ENCODE measurements around the gene UVRAG. TPM values are rescaled to one million over a fixed set of nuclear protein-coding genes. Genes with fewer than 3 reads are reported as not detected.

Gene UVRAG
- total RNA-seq, 3 donors from 2014 or later: 43.3 to 73.0 (median 48.9) TPM

- TF ChIP-seq CTCF (IDR thresholded peaks at IDR 0.05) (no peak), POLR2A (IDR thresholded peaks at IDR 0.05) (no peak)
- Histone ChIP-seq H3K27me3 (no peaks in the 10 kb centered on the region), H3K9me3 (no peaks in the 10 kb centered on the region), H3K36me3 (no peaks in the 10 kb centered on the region), H3K27ac (no peak overlapping the region), H3K4me3 (no peak overlapping the region), H3K4me1 (no peaks in the 10 kb centered on the region)
- intact Hi-C loops (cut with DNase I; ENCODE audit: low total_unique reads): no loop called here
- no peak for DNase-seq (ENCODE audit: low spot score in 2 of 2)
Observed at GRCh38 chr11:75792127-75792731, 22.8 kb upstream of the UVRAG start.

DNA sequence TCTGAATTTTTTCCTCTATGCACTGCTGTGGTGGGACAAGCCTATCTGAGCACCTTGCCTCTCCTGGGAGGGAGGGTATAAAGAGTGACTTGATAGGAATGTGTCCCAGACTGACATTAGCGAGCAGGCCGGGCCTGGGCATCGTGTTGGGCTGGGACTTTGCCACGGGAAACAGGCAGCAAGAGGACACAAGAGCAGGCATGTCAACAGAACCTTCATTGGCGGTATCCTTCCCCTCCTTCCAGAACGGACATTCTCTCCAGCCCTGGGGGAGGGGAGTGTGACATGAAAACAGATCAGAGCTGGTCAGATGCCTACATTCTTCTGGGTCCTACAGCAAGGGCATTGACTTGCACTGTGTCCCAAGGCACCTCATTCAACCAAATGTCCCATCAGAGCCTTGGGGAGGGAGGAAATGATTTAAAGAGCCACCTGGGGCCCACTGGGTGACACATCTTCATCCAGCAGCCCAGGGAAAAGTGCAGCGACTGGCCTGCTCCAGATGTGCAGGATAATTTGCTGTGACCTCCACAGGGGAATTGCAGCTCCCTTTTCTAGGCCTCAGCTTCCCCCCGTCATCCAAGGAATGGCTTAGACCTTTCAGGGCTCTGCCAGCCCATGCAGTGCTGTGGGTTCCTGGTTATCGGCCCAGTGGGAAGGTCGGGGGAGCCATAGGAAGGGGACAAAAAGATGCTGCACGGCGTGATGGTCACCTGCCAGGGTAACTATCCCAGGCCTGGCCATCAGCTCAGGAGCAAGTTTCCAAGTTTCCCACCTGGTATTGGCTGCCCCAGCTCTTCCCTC is 21.8 kb upstream of the UVRAG start:
- Histone ChIP-seq H3K27ac (no peak overlapping the region), H3K4me3 (no peak overlapping the region), H3K4me1 (no peaks in the 10 kb centered on the region), H3K27me3 (no peaks in the 10 kb centered on the region), H3K9me3 (no peaks in the 10 kb centered on the region), H3K36me3 (no peaks in the 10 kb centered on the region)
- intact Hi-C loops (cut with DNase I; ENCODE audit: low total_unique reads): no loop called here
- no peak for TF ChIP-seq POLR2AphosphoS5 (IDR thresholded peaks at IDR 0.05)
- no peak for TF ChIP-seq POLR2A (IDR thresholded peaks at IDR 0.05)
- no peak for TF ChIP-seq CTCF (IDR thresholded peaks at IDR 0.05)
- no peak for DNase-seq (ENCODE audit: low spot score in 2 of 2)

DNA sequence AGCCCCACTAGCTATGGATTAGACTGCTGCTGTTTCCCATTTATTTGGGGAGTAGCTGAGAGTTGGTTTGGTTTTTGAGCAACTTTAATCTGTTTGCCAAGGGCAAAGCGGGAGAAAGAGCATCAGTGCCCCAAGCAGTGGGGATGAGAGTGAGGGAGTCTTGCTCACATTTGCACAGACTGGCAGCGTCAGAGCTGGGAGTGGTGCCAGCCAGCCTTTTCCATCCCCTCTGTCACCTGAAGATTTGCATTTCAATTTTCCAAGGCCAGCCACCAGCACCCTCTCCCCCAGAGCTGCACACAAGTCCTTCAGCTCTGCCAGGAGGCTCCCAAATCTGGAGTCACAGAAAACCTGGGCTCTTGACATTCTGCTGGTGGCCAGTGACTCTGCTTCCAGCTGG is 21.0 kb upstream of the UVRAG start:
- Histone ChIP-seq H3K27ac (no peak overlapping the region), H3K4me1 (no peaks in the 10 kb centered on the region), H3K27me3 (no peaks in the 10 kb centered on the region), H3K4me3 (no peak overlapping the region), H3K9me3 (no peaks in the 10 kb centered on the region), H3K36me3 (no peaks in the 10 kb centered on the region)
- no peak for DNase-seq (ENCODE audit: low spot score in 2 of 2)
- intact Hi-C loops (cut with DNase I; ENCODE audit: low total_unique reads): no loop called here
- TF ChIP-seq CTCF (IDR thresholded peaks at IDR 0.05): no peak
- TF ChIP-seq POLR2AphosphoS5 (IDR thresholded peaks at IDR 0.05): no peak
- no peak for TF ChIP-seq POLR2A (IDR thresholded peaks at IDR 0.05)

DNA sequence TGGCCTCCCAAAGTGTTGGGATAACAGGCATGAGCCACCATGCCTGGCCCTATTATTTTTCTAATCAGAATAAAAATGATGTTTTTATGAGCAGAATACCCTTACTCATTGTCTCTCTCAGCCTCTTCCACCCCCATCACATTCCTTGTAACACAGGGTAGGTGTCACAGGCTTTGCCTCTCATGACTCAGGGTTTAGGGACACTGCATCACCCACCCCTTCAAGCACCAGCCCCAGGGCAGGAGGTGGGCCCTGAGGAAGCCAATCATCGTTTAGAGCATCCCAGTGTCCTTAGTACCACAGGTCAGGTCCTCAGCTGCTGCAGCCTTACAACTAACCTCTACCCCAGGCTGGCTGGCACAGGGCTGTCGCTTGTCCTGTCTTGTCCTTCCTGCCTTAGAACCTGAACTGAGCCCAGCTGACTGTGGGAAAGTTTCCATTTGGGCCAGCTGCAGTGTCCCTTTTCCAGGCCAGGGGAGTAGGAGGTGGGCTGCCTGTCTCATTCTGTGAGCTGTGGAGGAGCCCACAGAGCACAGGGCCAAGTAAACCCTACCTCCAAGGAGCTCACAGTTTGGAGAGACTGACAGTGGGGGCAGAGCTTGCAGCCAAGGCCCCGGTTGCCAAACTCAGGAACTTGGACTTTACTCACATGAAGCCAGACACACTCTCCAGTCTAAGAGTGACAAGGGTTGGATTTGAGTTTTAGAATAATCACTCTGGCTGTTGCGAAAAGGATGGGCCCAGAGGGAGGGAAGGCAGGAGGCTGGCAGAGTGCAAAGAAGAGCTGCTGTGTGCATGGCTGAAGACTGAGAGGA is 19.5 kb upstream of the UVRAG start:
- Histone ChIP-seq H3K4me1 (no peaks in the 10 kb centered on the region), H3K4me3 (no peak overlapping the region), H3K27ac (no peak overlapping the region), H3K9me3 (no peaks in the 10 kb centered on the region), H3K36me3 (no peaks in the 10 kb centered on the region), H3K27me3 (no peaks in the 10 kb centered on the region)
- no peak for TF ChIP-seq POLR2AphosphoS5 (IDR thresholded peaks at IDR 0.05)
- TF ChIP-seq POLR2A (IDR thresholded peaks at IDR 0.05): no peak
- no peak for TF ChIP-seq CTCF (IDR thresholded peaks at IDR 0.05)
- intact Hi-C loops (cut with DNase I; ENCODE audit: low total_unique reads): loop anchor here (1.0 kb wide), 1 partner anchor 10 kb away; no protein-coding TSS in a partner anchor
- DNase-seq (ENCODE audit: low spot score in 2 of 2): no peak

DNA sequence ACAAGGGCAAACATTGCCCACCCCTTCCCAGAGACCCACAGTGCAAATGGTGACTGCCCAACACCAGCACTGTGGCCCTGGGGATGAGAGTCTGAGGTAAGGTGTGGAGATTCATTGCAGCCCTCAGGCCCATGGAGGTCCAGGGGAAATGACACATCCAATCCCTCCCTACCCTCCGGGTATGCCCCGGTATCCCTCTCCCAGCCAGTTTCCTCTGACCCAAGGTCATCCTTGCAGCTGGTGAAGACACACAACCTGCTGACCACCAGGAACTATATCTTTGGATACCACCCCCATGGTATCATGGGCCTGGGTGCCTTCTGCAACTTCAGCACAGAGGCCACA is 18.9 kb upstream of the UVRAG start:
- H3K27me3 ChIP-seq: no peaks in the 10 kb centered on the region
- peaks cover under 1 to 3% of the 10 kb centered on the region in 2 donors for H3K4me1 ChIP-seq
- no peaks in the 10 kb centered on the region for H3K9me3 ChIP-seq
- H3K27ac ChIP-seq: no peak overlapping the region
- no peak overlapping the region for H3K4me3 ChIP-seq
- intact Hi-C loops (cut with DNase I; ENCODE audit: low total_unique reads): loop anchor here (1.0 kb wide), 1 partner anchor 11 kb away; no protein-coding TSS in a partner anchor
- no peaks in the 10 kb centered on the region for H3K36me3 ChIP-seq
- DNase-seq (ENCODE audit: low spot score in 2 of 2): no peak
- TF ChIP-seq CTCF (IDR thresholded peaks at IDR 0.05) (no peak), POLR2AphosphoS5 (IDR thresholded peaks at IDR 0.05) (no peak), POLR2A (IDR thresholded peaks at IDR 0.05) (no peak)
